Activated T-helper 1 cell treated with anti-CD3 and anti-CD28 coated beads, Interleukin-12 subunit alpha, Interleukin-12 subunit beta, Interleukin-2, Interleukin-4 antibody, amounts not matched to agents 30 ng/mL and 10 ng/mL and 1 ng/mL, durations not matched to agents 14 hours and 24 hours and 36 hours (primary cell): Measurements from ENCODE around the gene LRP1B. TPM values are rescaled to one million over a fixed set of nuclear protein-coding genes. Genes with fewer than 3 reads are reported as not detected.

Experiments used
- DNase-seq: peaks from one replicate; pipeline ENCODE4 v3.0.0; 2021; ENCODE audit warnings: low spot score
- H3K27ac Mint-ChIP-seq: one replicate; pipeline ENCODE4 v1.8.0; 2021; ENCODE audit warnings: mild to moderate bottlenecking, mixed read lengths
- H3K27me3 Mint-ChIP-seq: one replicate; pipeline ENCODE4 v1.8.0; 2022; ENCODE audit warnings: mild to moderate bottlenecking, moderate library complexity, mixed read lengths; ENCODE audit not compliant: insufficient read depth
- H3K36me3 Mint-ChIP-seq: one replicate; pipeline ENCODE4 v1.8.0; 2021; ENCODE audit warnings: low read depth, mixed read lengths
- H3K4me1 Mint-ChIP-seq: one replicate; pipeline ENCODE4 v1.8.0; 2021; ENCODE audit warnings: low read depth, mixed read lengths
- H3K4me3 Mint-ChIP-seq: one replicate; pipeline ENCODE4 v1.8.0; 2021; ENCODE audit warnings: mild to moderate bottlenecking, moderate library complexity, mixed read lengths
- H3K9me3 Mint-ChIP-seq: one replicate; pipeline ENCODE4 v1.8.0; 2021; ENCODE audit warnings: mixed read lengths
- intact Hi-C: fragments of 100-400 bp; cut with micrococcal nuclease; formaldehyde crosslinking; loops from one replicate; pipeline ENCODE4 v1.15.1; 2024
- total RNA-seq: library from RNA; stranded (reverse); gene quantifications from 2 replicates; pipeline ENCODE4 v1.2.3, GENCODE V29; 2022

LRP1B gene
- total RNA-seq, 1 donor from 2014 or later: not detected

GRCh38 chr2:141618457-141618856 is 512.4 kb downstream of the LRP1B start:
- no peaks in the 10 kb centered on the region for H3K4me1 Mint-ChIP-seq

GRCh38 chr2:141611981-141612380 is 518.8 kb downstream of the LRP1B start:
- no peak overlapping the region for H3K27ac Mint-ChIP-seq
- H3K9me3 Mint-ChIP-seq: no peaks in the 10 kb centered on the region
- H3K4me3 Mint-ChIP-seq: no peak overlapping the region
- no peaks in the 10 kb centered on the region for H3K27me3 Mint-ChIP-seq
- intact Hi-C loops: no loop called here
- no peaks in the 10 kb centered on the region for H3K4me1 Mint-ChIP-seq
- H3K36me3 Mint-ChIP-seq: no peaks in the 10 kb centered on the region
- no peak for DNase-seq

More at GRCh38 chr2:141618457-141618856, 512.4 kb downstream of the LRP1B start:
- intact Hi-C loops: no loop called here
- no peak overlapping the region for H3K4me3 Mint-ChIP-seq
- H3K27ac Mint-ChIP-seq: no peak overlapping the region
- H3K9me3 Mint-ChIP-seq: no peaks in the 10 kb centered on the region
- no peaks in the 10 kb centered on the region for H3K27me3 Mint-ChIP-seq
- DNase-seq: no peak
- no peaks in the 10 kb centered on the region for H3K36me3 Mint-ChIP-seq

- H3K9me3 Mint-ChIP-seq: no peaks in the 10 kb centered on the region
Measured at GRCh38 chr2:141611176-141611571, 519.6 kb downstream of the LRP1B start.

GRCh38 chr2:141610564-141611175 is 520.1 kb downstream of the LRP1B start:
- Mint-ChIP-seq H3K4me1 (no peaks in the 10 kb centered on the region), H3K4me3 (no peak overlapping the region), H3K27me3 (no peaks in the 10 kb centered on the region), H3K9me3 (no peaks in the 10 kb centered on the region), H3K27ac (no peak overlapping the region), H3K36me3 (no peaks in the 10 kb centered on the region)
- intact Hi-C loops: no loop called here
- no peak for DNase-seq

More at GRCh38 chr2:141611176-141611571, 519.6 kb downstream of the LRP1B start:
- no peaks in the 10 kb centered on the region for H3K4me1 Mint-ChIP-seq
- H3K27ac Mint-ChIP-seq: no peak overlapping the region
- H3K4me3 Mint-ChIP-seq: no peak overlapping the region
- DNase-seq: no peak
- intact Hi-C loops: no loop called here
- no peaks in the 10 kb centered on the region for H3K27me3 Mint-ChIP-seq
- H3K36me3 Mint-ChIP-seq: no peaks in the 10 kb centered on the region

GRCh38 chr2:141605163-141605562 is 525.7 kb downstream of the LRP1B start:
- intact Hi-C loops: no loop called here
- DNase-seq: no peak
- no peaks in the 10 kb centered on the region for H3K4me1 Mint-ChIP-seq
- no peaks in the 10 kb centered on the region for H3K9me3 Mint-ChIP-seq
- H3K4me3 Mint-ChIP-seq: no peak overlapping the region
- no peaks in the 10 kb centered on the region for H3K36me3 Mint-ChIP-seq
- H3K27ac Mint-ChIP-seq: no peak overlapping the region
- no peaks in the 10 kb centered on the region for H3K27me3 Mint-ChIP-seq

GRCh38 chr2:141601511-141602152 is 529.2 kb downstream of the LRP1B start:
- no peak overlapping the region for H3K27ac Mint-ChIP-seq
- DNase-seq: no peak
- no peaks in the 10 kb centered on the region for H3K9me3 Mint-ChIP-seq
- no peaks in the 10 kb centered on the region for H3K27me3 Mint-ChIP-seq
- no peak overlapping the region for H3K4me3 Mint-ChIP-seq
- no peaks in the 10 kb centered on the region for H3K4me1 Mint-ChIP-seq
- no peaks in the 10 kb centered on the region for H3K36me3 Mint-ChIP-seq
- intact Hi-C loops: no loop called here

GRCh38 chr2:141599721-141600120 is 531.1 kb downstream of the LRP1B start:
- H3K4me1 Mint-ChIP-seq: no peaks in the 10 kb centered on the region
- no peak overlapping the region for H3K27ac Mint-ChIP-seq
- no peaks in the 10 kb centered on the region for H3K36me3 Mint-ChIP-seq
- DNase-seq: no peak
- H3K27me3 Mint-ChIP-seq: no peaks in the 10 kb centered on the region
- H3K9me3 Mint-ChIP-seq: no peaks in the 10 kb centered on the region
- intact Hi-C loops: no loop called here
- H3K4me3 Mint-ChIP-seq: no peak overlapping the region

GRCh38 chr2:141598982-141599381 is 531.8 kb downstream of the LRP1B start:
- no peaks in the 10 kb centered on the region for H3K4me1 Mint-ChIP-seq
- intact Hi-C loops: no loop called here
- H3K4me3 Mint-ChIP-seq: no peak overlapping the region
- H3K9me3 Mint-ChIP-seq: no peaks in the 10 kb centered on the region
- DNase-seq: no peak
- no peaks in the 10 kb centered on the region for H3K27me3 Mint-ChIP-seq
- H3K27ac Mint-ChIP-seq: no peak overlapping the region
- no peaks in the 10 kb centered on the region for H3K36me3 Mint-ChIP-seq

- H3K36me3 Mint-ChIP-seq: no peaks in the 10 kb centered on the region
- no peak overlapping the region for H3K4me3 Mint-ChIP-seq
- H3K4me1 Mint-ChIP-seq: no peaks in the 10 kb centered on the region
- intact Hi-C loops: no loop called here
- no peaks in the 10 kb centered on the region for H3K27me3 Mint-ChIP-seq
- DNase-seq: no peak
- no peak overlapping the region for H3K27ac Mint-ChIP-seq
- H3K9me3 Mint-ChIP-seq: no peaks in the 10 kb centered on the region
Measured at GRCh38 chr2:141595316-141595920, 535.4 kb downstream of the LRP1B start.

- Mint-ChIP-seq H3K4me1 (no peaks in the 10 kb centered on the region), H3K9me3 (no peaks in the 10 kb centered on the region)
Measured at GRCh38 chr2:141591787-141592186, 539.0 kb downstream of the LRP1B start.

GRCh38 chr2:141590620-141591019 is 540.2 kb downstream of the LRP1B start:
- Mint-ChIP-seq H3K4me3 (no peak overlapping the region), H3K27me3 (no peaks in the 10 kb centered on the region), H3K27ac (no peak overlapping the region), H3K36me3 (no peaks in the 10 kb centered on the region), H3K4me1 (no peaks in the 10 kb centered on the region), H3K9me3 (no peaks in the 10 kb centered on the region)
- intact Hi-C loops: no loop called here
- no peak for DNase-seq

More at GRCh38 chr2:141591787-141592186, 539.0 kb downstream of the LRP1B start:
- H3K27ac Mint-ChIP-seq: no peak overlapping the region
- intact Hi-C loops: no loop called here
- H3K27me3 Mint-ChIP-seq: no peaks in the 10 kb centered on the region
- no peak overlapping the region for H3K4me3 Mint-ChIP-seq
- H3K36me3 Mint-ChIP-seq: no peaks in the 10 kb centered on the region
- DNase-seq: no peak

- H3K4me1 Mint-ChIP-seq: no peaks in the 10 kb centered on the region
- H3K9me3 Mint-ChIP-seq: no peaks in the 10 kb centered on the region
- intact Hi-C loops: no loop called here
- H3K4me3 Mint-ChIP-seq: no peak overlapping the region
- no peak overlapping the region for H3K27ac Mint-ChIP-seq
- no peaks in the 10 kb centered on the region for H3K36me3 Mint-ChIP-seq
- H3K27me3 Mint-ChIP-seq: no peaks in the 10 kb centered on the region
- DNase-seq: no peak
Measured at GRCh38 chr2:141589314-141589713, 541.5 kb downstream of the LRP1B start.

- Mint-ChIP-seq H3K27ac (no peak overlapping the region), H3K27me3 (no peaks in the 10 kb centered on the region), H3K9me3 (peaks cover 5% of the 10 kb centered on the region), H3K4me1 (no peaks in the 10 kb centered on the region), H3K4me3 (no peak overlapping the region), H3K36me3 (no peaks in the 10 kb centered on the region)
- no peak for DNase-seq
- intact Hi-C loops: no loop called here
Measured at GRCh38 chr2:141586985-141587384, 543.8 kb downstream of the LRP1B start.
